Hepatocyte (in vitro differentiated cells): ENCODE measurements around the gene COG2. TPM values are rescaled to one million over a fixed set of nuclear protein-coding genes. Genes with fewer than 3 reads are reported as not detected.
A peak's percentile ranks its signal among the peaks of the same experiment; 100 is the strongest.

Source experiments
- DNase-seq: peaks from one replicate; pipeline ENCODE4 v3.0.0-alpha.2; 2016; ENCODE audit warnings: low spot score
- H2AFZ ChIP-seq: fragments of 200-600 bp; sonication (generic); 2 replicates; pipeline ENCODE4 v1.6.0; 2016; ENCODE audit warnings: antibody characterized with exemption, mild to moderate bottlenecking
- H3K27ac ChIP-seq: fragments of 200-600 bp; sonication (generic); 2 replicates; pipeline ENCODE4 v1.5.1; 2016; ENCODE audit warnings: mild to moderate bottlenecking
- H3K27me3 ChIP-seq: fragments of 200-600 bp; sonication (generic); 2 replicates; pipeline ENCODE4 v1.6.1; 2016
- H3K36me3 ChIP-seq: fragments of 200-600 bp; sonication (generic); replicated peaks from 2 replicates; pipeline ENCODE4 v1.5.1; 2016; ENCODE audit warnings: low read depth; ENCODE audit not compliant: insufficient read depth
- H3K4me1 ChIP-seq: fragments of 200-600 bp; sonication (generic); 2 replicates; pipeline ENCODE4 v1.5.1; 2016; ENCODE audit warnings: mild to moderate bottlenecking, moderate library complexity; ENCODE audit not compliant: insufficient read depth
- H3K4me2 ChIP-seq: fragments of 200-600 bp; sonication (generic); 2 replicates; pipeline ENCODE4 v1.6.0; 2016
- H3K4me3 ChIP-seq: fragments of 200-600 bp; sonication (generic); 2 replicates; pipeline ENCODE4 v1.5.1; 2016; ENCODE audit warnings: mild to moderate bottlenecking
- H3K79me2 ChIP-seq: fragments of 200-600 bp; sonication (generic); 2 replicates; pipeline ENCODE4 v1.6.0; 2017; ENCODE audit warnings: mild to moderate bottlenecking
- H3K9me2 ChIP-seq: fragments of 200-600 bp; sonication (generic); replicated peaks from 2 replicates; pipeline ENCODE4 v1.6.0; 2017; ENCODE audit warnings: mild to moderate bottlenecking; ENCODE audit not compliant: insufficient read depth
- H3K9me3 ChIP-seq: fragments of 200-600 bp; sonication (generic); 2 replicates; pipeline ENCODE4 v1.5.1; 2016; ENCODE audit warnings: low read depth, mild to moderate bottlenecking
- H4K20me1 ChIP-seq: fragments of 200-600 bp; sonication (generic); 2 replicates; pipeline ENCODE4 v1.6.0; 2016; ENCODE audit warnings: mild to moderate bottlenecking; ENCODE audit not compliant: insufficient read depth, poor library complexity, severe bottlenecking
- EZH2 ChIP-seq: fragments of 200-600 bp; sonication (generic); IDR thresholded peaks from 2 replicates; pipeline ENCODE4 v1.6.1; 2016; ENCODE audit warnings: antibody characterized with exemption, mild to moderate bottlenecking, borderline replicate concordance
- EZH2phosphoT487 ChIP-seq: fragments of 200-600 bp; sonication (generic); IDR thresholded peaks from one replicate; pipeline ENCODE4 v1.6.1; 2018; ENCODE audit warnings: antibody characterized with exemption, mild to moderate bottlenecking, low read depth, moderate library complexity; ENCODE audit not compliant: unreplicated experiment, severe bottlenecking
- WGBS: methylation state at CpG from one replicate; pipeline ENCODE4 v1.1.6; 2016; ENCODE audit warnings: low lambda C conversion rate; ENCODE audit errors: missing lambda C conversion rate; 5-methylcytosine and 5-hydroxymethylcytosine counted together
- polyA plus RNA-seq: library from polyadenylated mRNA; unstranded; fragments of >200 nt; fragmentation: Nextera tagmentation; extraction: Ambion mirVana; gene quantifications from 2 replicates; pipeline ENCODE4 v1.2.1, GENCODE V29; 2016
- total RNA-seq: library from RNA; depleted of rRNA; stranded (reverse); fragments of >200 nt; gene quantifications from 2 replicates; pipeline ENCODE4 v1.2.3, GENCODE V29; 2014
- TF ChIP-seq, protein P1 (sequence below): fragments of 200-600 bp; sonication (generic); IDR thresholded peaks from 2 replicates; pipeline ENCODE4 v1.5.1; 2016; ENCODE audit warnings: antibody characterized with exemption, mild to moderate bottlenecking; ENCODE audit not compliant: poor library complexity

COG2 gene
- total and polyA plus RNA-seq, 2 experiments from 2014 or later, result 25.3 to 46.2 TPM

DNA sequence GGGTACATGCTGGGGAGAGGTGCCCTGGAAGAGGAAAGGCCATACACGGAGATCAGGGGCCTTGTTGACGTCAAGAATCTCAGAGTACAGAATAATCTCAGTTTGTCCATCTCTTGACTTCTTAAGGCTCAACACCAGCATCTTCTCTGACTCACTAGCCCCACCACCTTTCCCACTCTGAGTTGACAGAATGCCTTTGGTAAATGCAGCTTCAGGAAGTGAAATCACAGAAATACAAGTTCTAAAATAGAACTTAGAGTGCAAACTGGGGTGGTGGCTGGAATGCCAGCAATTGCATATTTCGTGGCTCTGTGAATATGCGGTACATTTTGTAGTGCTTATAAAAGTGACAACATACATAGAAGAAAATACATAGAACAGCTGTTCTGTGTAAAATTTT, 1.6 kb downstream of the COG2 start:
- H3K4me2 ChIP-seq, result peak overlapping the region; percentile 82
- peaks cover 60% of the 10 kb centered on the region for H3K79me2 ChIP-seq
- peak overlapping the region; percentile 94 for H3K27ac ChIP-seq
- H3K36me3 ChIP-seq, result no peaks in the 10 kb centered on the region
- no peak for TF ChIP-seq EZH2
- TF ChIP-seq EZH2phosphoT487, result no peak
- TF ChIP-seq, protein P1, sequence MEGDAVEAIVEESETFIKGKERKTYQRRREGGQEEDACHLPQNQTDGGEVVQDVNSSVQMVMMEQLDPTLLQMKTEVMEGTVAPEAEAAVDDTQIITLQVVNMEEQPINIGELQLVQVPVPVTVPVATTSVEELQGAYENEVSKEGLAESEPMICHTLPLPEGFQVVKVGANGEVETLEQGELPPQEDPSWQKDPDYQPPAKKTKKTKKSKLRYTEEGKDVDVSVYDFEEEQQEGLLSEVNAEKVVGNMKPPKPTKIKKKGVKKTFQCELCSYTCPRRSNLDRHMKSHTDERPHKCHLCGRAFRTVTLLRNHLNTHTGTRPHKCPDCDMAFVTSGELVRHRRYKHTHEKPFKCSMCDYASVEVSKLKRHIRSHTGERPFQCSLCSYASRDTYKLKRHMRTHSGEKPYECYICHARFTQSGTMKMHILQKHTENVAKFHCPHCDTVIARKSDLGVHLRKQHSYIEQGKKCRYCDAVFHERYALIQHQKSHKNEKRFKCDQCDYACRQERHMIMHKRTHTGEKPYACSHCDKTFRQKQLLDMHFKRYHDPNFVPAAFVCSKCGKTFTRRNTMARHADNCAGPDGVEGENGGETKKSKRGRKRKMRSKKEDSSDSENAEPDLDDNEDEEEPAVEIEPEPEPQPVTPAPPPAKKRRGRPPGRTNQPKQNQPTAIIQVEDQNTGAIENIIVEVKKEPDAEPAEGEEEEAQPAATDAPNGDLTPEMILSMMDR, result no peak
- peaks cover 9% of the 10 kb centered on the region for H3K4me1 ChIP-seq
- peaks cover 7% of the 10 kb centered on the region for H4K20me1 ChIP-seq
- H3K27me3 ChIP-seq, result no peaks in the 10 kb centered on the region
- peak overlapping the region; percentile 21 for H3K4me3 ChIP-seq
- peak; percentile 24 for DNase-seq
- 65% methylated on average over 4 of the region's 4 CpGs for whole genome bisulfite sequencing
- H3K9me2 ChIP-seq, result no peaks in the 10 kb centered on the region
- no peak overlapping the region for H2AFZ ChIP-seq
- H3K9me3 ChIP-seq, result no peaks in the 10 kb centered on the region

- H3K4me1 ChIP-seq, result peaks cover 9% of the 10 kb centered on the region
- no peaks in the 10 kb centered on the region for H3K9me3 ChIP-seq
- H3K27me3 ChIP-seq, result no peaks in the 10 kb centered on the region
- no peaks in the 10 kb centered on the region for H3K36me3 ChIP-seq
- H3K4me2 ChIP-seq, result no peak overlapping the region
- TF ChIP-seq, protein P1, result no peak
- TF ChIP-seq EZH2, result no peak
- TF ChIP-seq EZH2phosphoT487, result no peak
- H3K79me2 ChIP-seq, result peaks cover 89% of the 10 kb centered on the region
- H3K9me2 ChIP-seq, result no peaks in the 10 kb centered on the region
- no peak overlapping the region for H3K27ac ChIP-seq
- H3K4me3 ChIP-seq, result no peak overlapping the region
- no peak overlapping the region for H2AFZ ChIP-seq
- DNase-seq, result no peak
- H4K20me1 ChIP-seq, result peaks cover 11% of the 10 kb centered on the region
- WGBS, result 91% methylated on average over 4 of the region's 4 CpGs
These were observed 4.5 kb downstream of the COG2 start for GRCh38 chr1:230646710-230647302.

- Histone ChIP-seq H3K27me3 (no peaks in the 10 kb centered on the region), H3K4me2 (no peak overlapping the region), H3K4me1 (peaks cover 9% of the 10 kb centered on the region), H3K9me3 (peaks cover 1% of the 10 kb centered on the region), H3K9me2 (no peaks in the 10 kb centered on the region), H3K4me3 (no peak overlapping the region), H2AFZ (no peak overlapping the region), H4K20me1 (peaks cover 11% of the 10 kb centered on the region), H3K36me3 (no peaks in the 10 kb centered on the region), H3K27ac (no peak overlapping the region), H3K79me2 (peaks cover 94% of the 10 kb centered on the region)
- DNase-seq, result no peak
- TF ChIP-seq, protein P1, result no peak
- TF ChIP-seq EZH2, result no peak
- TF ChIP-seq EZH2phosphoT487, result no peak
- 80% methylated on average over 5 of the region's 5 CpGs for WGBS
These were observed 5.0 kb downstream of the COG2 start for GRCh38 chr1:230647321-230647720.
